Mesendoderm (in vitro differentiated cells): ENCODE measurements around the gene ST8SIA5. TPM values are rescaled to one million over a fixed set of nuclear protein-coding genes. Genes with fewer than 3 reads are reported as not detected.
"Not testable (repeated sequence)": the region's sequence is repeated elsewhere in the genome, so short reads cannot be mapped to it uniquely, and the experiment has no call there.

ENCODE experiments used
- DNase-seq: peaks from one replicate; pipeline ENCODE4 v3.0.0; 2013
- H2AK5ac ChIP-seq: 2 replicates; pipeline ENCODE4 v1.6.1; 2013; ENCODE audit warnings: low read length, inconsistent platforms
- H2BK120ac ChIP-seq: 2 replicates; pipeline ENCODE4 v1.6.1; 2013; ENCODE audit warnings: low read depth, mild to moderate bottlenecking, low read length, moderate library complexity, mixed read lengths
- H2BK15ac ChIP-seq: replicated peaks from 2 replicates; pipeline ENCODE4 v1.6.1; 2013; ENCODE audit warnings: low read depth, mild to moderate bottlenecking, moderate library complexity
- H2BK5ac ChIP-seq: 2 replicates; pipeline ENCODE4 v1.6.1; 2013; ENCODE audit warnings: low read length, inconsistent platforms
- H3K18ac ChIP-seq: 2 replicates; pipeline ENCODE4 v1.6.1; 2013; ENCODE audit warnings: mild to moderate bottlenecking, low read length, mixed read lengths
- H3K23ac ChIP-seq: one replicate; pipeline ENCODE4 v1.6.1; 2013; ENCODE audit warnings: low read length
- H3K27ac ChIP-seq: 2 replicates; pipeline ENCODE4 v1.5.1; 2013; ENCODE audit warnings: low read depth, mild to moderate bottlenecking, inconsistent platforms, low read length, moderate library complexity
- H3K27me3 ChIP-seq: 2 replicates; pipeline ENCODE4 v1.6.1; 2013; ENCODE audit warnings: low read length, control low read depth, mild to moderate bottlenecking, inconsistent platforms; ENCODE audit not compliant: insufficient read depth, poor library complexity
- H3K36me3 ChIP-seq: 2 replicates; pipeline ENCODE4 v1.6.1; 2013; ENCODE audit warnings: low read length, inconsistent platforms; ENCODE audit not compliant: control insufficient read depth, insufficient read depth
- H3K4ac ChIP-seq: one replicate; pipeline ENCODE4 v1.6.1; 2013; ENCODE audit warnings: low read depth, mild to moderate bottlenecking, low read length, moderate library complexity
- H3K4me1 ChIP-seq: 2 replicates; pipeline ENCODE4 v1.6.1; 2013; ENCODE audit warnings: low read depth, low read length, inconsistent platforms; ENCODE audit not compliant: control insufficient read depth
- H3K4me2 ChIP-seq: 2 replicates; pipeline ENCODE4 v1.6.1; 2013; ENCODE audit warnings: low read length
- H3K4me3 ChIP-seq: 2 replicates; pipeline ENCODE4 v1.5.1; 2013; ENCODE audit warnings: mild to moderate bottlenecking, low read length
- H3K56ac ChIP-seq: one replicate; pipeline ENCODE4 v1.6.1; 2013; ENCODE audit warnings: low read length
- H3K79me1 ChIP-seq: 2 replicates; pipeline ENCODE4 v1.6.1; 2013; ENCODE audit warnings: low read length, inconsistent platforms
- H3K79me2 ChIP-seq: 2 replicates; pipeline ENCODE4 v1.6.1; 2013; ENCODE audit warnings: mild to moderate bottlenecking, low read length; ENCODE audit not compliant: control insufficient read depth, insufficient read depth
- H3K9ac ChIP-seq: 2 replicates; pipeline ENCODE4 v1.6.1; 2013; ENCODE audit warnings: low read length, inconsistent platforms
- H4K5ac ChIP-seq: one replicate; pipeline ENCODE4 v1.6.1; 2013; ENCODE audit warnings: low read length
- H4K8ac ChIP-seq: one replicate; pipeline ENCODE4 v1.6.1; 2013; ENCODE audit warnings: low read depth, mild to moderate bottlenecking, control low read depth, low read length, moderate library complexity
- WGBS: extraction: QIAGEN DNeasy Blood & Tissue Kit; methylation state at CpG from one replicate; pipeline ENCODE4 v1.1.7; 2013; ENCODE audit warnings: low lambda C conversion rate, missing lambda C conversion rate; ENCODE audit not compliant: insufficient coverage; ENCODE audit errors: extremely low coverage; 5-methylcytosine and 5-hydroxymethylcytosine counted together
- polyA plus RNA-seq, 2 experiments: library from polyadenylated mRNA; stranded (reverse); fragments of 200-250 nt; gene quantifications; one replicate each; pipeline ENCODE4 v1.2.3, GENCODE V29; 2013

The ST8SIA5 gene
- polyA plus RNA-seq (2013, experiment 1 of 2) = 0.34 TPM
- 0.35 TPM for polyA plus RNA-seq (2013, experiment 2 of 2)

- peak within 1 kb of the TSS; percentile 25 for H3K4me3 ChIP-seq
- no peak within 1 kb of the TSS for H2BK15ac ChIP-seq
- peak within 1 kb of the TSS; percentile 29 for H3K23ac ChIP-seq
- peak within 1 kb of the TSS; percentile 22 for H3K9ac ChIP-seq
- no peak within 1 kb of the TSS for H2BK5ac ChIP-seq
- no peak within 1 kb of the TSS for H4K8ac ChIP-seq
- peaks cover 37% of the 10 kb centered on the region for H3K27me3 ChIP-seq
- H3K4me2 ChIP-seq = peak within 1 kb of the TSS; percentile 81
- H4K5ac ChIP-seq = no peak within 1 kb of the TSS
- no peaks in the 10 kb centered on the region for H3K79me2 ChIP-seq
- no peak within 1 kb of the TSS for H2AK5ac ChIP-seq
- H3K4ac ChIP-seq = no peak within 1 kb of the TSS
- DNase-seq = peak; percentile 53
- H3K4me1 ChIP-seq = no peaks in the 10 kb centered on the region
- H3K79me1 ChIP-seq = no peaks in the 10 kb centered on the region
- no peak within 1 kb of the TSS for H2BK120ac ChIP-seq
- H3K18ac ChIP-seq = no peak within 1 kb of the TSS
- H3K36me3 ChIP-seq = no peaks in the 10 kb centered on the region
- no CpG with 5 or more reads among the region's 74 CpGs for WGBS
- peak within 1 kb of the TSS; percentile 73 for H3K56ac ChIP-seq
- no peak within 1 kb of the TSS for H3K27ac ChIP-seq
These were observed at the start of gene ST8SIA5 for GRCh38 chr18:46756559-46757201. Gene ST8SIA5, minus strand, starts transcription at chr18:46757053. Its CDS starts 545 bp downstream, at chr18:46756508.

GRCh38 chr18:46795945-46796344, 39.1 kb upstream of the ST8SIA5 start:
- not testable (repeated sequence) for DNase-seq, H2BK120ac ChIP-seq, H3K79me2 ChIP-seq, H3K18ac ChIP-seq, H2BK15ac ChIP-seq, H3K36me3 ChIP-seq, H2AK5ac ChIP-seq, H4K5ac ChIP-seq, H4K8ac ChIP-seq, H3K4me3 ChIP-seq, H2BK5ac ChIP-seq, H3K4me1 ChIP-seq, H3K4me2 ChIP-seq, H3K9ac ChIP-seq, H3K23ac ChIP-seq, H3K4ac ChIP-seq, H3K79me1 ChIP-seq, H3K56ac ChIP-seq, H3K27ac ChIP-seq, H3K27me3 ChIP-seq
- no CpG with 5 or more reads among the region's 6 CpGs for WGBS

GRCh38 chr18:46794607-46795006, 37.8 kb upstream of the ST8SIA5 start:
- no peak overlapping the region for H3K56ac ChIP-seq
- no peak overlapping the region for H2AK5ac ChIP-seq
- H4K5ac ChIP-seq = no peak overlapping the region
- no peak overlapping the region for H3K23ac ChIP-seq
- H4K8ac ChIP-seq = no peak overlapping the region
- H3K27ac ChIP-seq = no peak overlapping the region
- H3K79me2 ChIP-seq = no peaks in the 10 kb centered on the region
- no peak overlapping the region for H2BK15ac ChIP-seq
- no peaks in the 10 kb centered on the region for H3K79me1 ChIP-seq
- WGBS = no CpG with 5 or more reads among the region's 1 CpG
- peaks cover 8% of the 10 kb centered on the region for H3K4me1 ChIP-seq
- no peak overlapping the region for H3K4me2 ChIP-seq
- no peak overlapping the region for H3K4me3 ChIP-seq
- no peak overlapping the region for H2BK120ac ChIP-seq
- H3K27me3 ChIP-seq = no peaks in the 10 kb centered on the region
- H3K18ac ChIP-seq = no peak overlapping the region
- no peak overlapping the region for H3K9ac ChIP-seq
- no peaks in the 10 kb centered on the region for H3K36me3 ChIP-seq
- H3K4ac ChIP-seq = no peak overlapping the region
- DNase-seq = peak; percentile 37
- no peak overlapping the region for H2BK5ac ChIP-seq

- Histone ChIP-seq H3K4ac (no peak overlapping the region), H3K36me3 (no peaks in the 10 kb centered on the region), H3K56ac (no peak overlapping the region), H2BK5ac (no peak overlapping the region), H3K79me2 (no peaks in the 10 kb centered on the region), H3K18ac (no peak overlapping the region), H4K8ac (no peak overlapping the region), H3K23ac (no peak overlapping the region), H3K79me1 (no peaks in the 10 kb centered on the region), H3K27ac (no peak overlapping the region), H3K4me3 (no peak overlapping the region), H3K9ac (no peak overlapping the region), H2AK5ac (no peak overlapping the region), H2BK15ac (no peak overlapping the region), H4K5ac (no peak overlapping the region), H3K4me1 (peaks cover 8% of the 10 kb centered on the region), H2BK120ac (no peak overlapping the region), H3K4me2 (no peak overlapping the region), H3K27me3 (no peaks in the 10 kb centered on the region)
- WGBS = no CpG with 5 or more reads among the region's 3 CpGs
- peak; percentile 82 for DNase-seq
These were observed 36.7 kb upstream of the ST8SIA5 start for GRCh38 chr18:46793565-46793964.

- H3K4me1 ChIP-seq = peaks cover 6% of the 10 kb centered on the region
- no peak overlapping the region for H3K4ac ChIP-seq
- H2BK120ac ChIP-seq = no peak overlapping the region
- no peak overlapping the region for H3K9ac ChIP-seq
- H3K27ac ChIP-seq = no peak overlapping the region
- no peak overlapping the region for H3K4me3 ChIP-seq
- H3K79me1 ChIP-seq = no peaks in the 10 kb centered on the region
- no peak overlapping the region for H4K5ac ChIP-seq
- no peak overlapping the region for H2AK5ac ChIP-seq
- no peaks in the 10 kb centered on the region for H3K27me3 ChIP-seq
- H3K23ac ChIP-seq = no peak overlapping the region
- no peaks in the 10 kb centered on the region for H3K36me3 ChIP-seq
- H2BK15ac ChIP-seq = no peak overlapping the region
- no peak overlapping the region for H2BK5ac ChIP-seq
- H3K4me2 ChIP-seq = no peak overlapping the region
- no peaks in the 10 kb centered on the region for H3K79me2 ChIP-seq
- no peak for DNase-seq
- no peak overlapping the region for H3K56ac ChIP-seq
- WGBS = no CpG with 5 or more reads among the region's 4 CpGs
- no peak overlapping the region for H4K8ac ChIP-seq
- H3K18ac ChIP-seq = no peak overlapping the region
These were observed 32.2 kb upstream of the ST8SIA5 start for GRCh38 chr18:46789088-46789487.

GRCh38 chr18:46787674-46788073, 30.8 kb upstream of the ST8SIA5 start:
- H3K18ac ChIP-seq = no peak overlapping the region
- H3K4ac ChIP-seq = no peak overlapping the region
- no peak for DNase-seq
- no peaks in the 10 kb centered on the region for H3K27me3 ChIP-seq
- H2BK120ac ChIP-seq = no peak overlapping the region
- no peak overlapping the region for H3K23ac ChIP-seq
- H3K79me2 ChIP-seq = no peaks in the 10 kb centered on the region
- H3K4me3 ChIP-seq = no peak overlapping the region
- H4K8ac ChIP-seq = no peak overlapping the region
- no peaks in the 10 kb centered on the region for H3K4me1 ChIP-seq
- no peaks in the 10 kb centered on the region for H3K79me1 ChIP-seq
- no peak overlapping the region for H2BK5ac ChIP-seq
- no peak overlapping the region for H2BK15ac ChIP-seq
- WGBS = no CpG with 5 or more reads among the region's 3 CpGs
- H3K27ac ChIP-seq = no peak overlapping the region
- H2AK5ac ChIP-seq = no peak overlapping the region
- H3K36me3 ChIP-seq = no peaks in the 10 kb centered on the region
- no peak overlapping the region for H3K56ac ChIP-seq
- no peak overlapping the region for H3K4me2 ChIP-seq
- no peak overlapping the region for H3K9ac ChIP-seq
- no peak overlapping the region for H4K5ac ChIP-seq
